MM.1S (cell line): Measurements from ENCODE around the gene PSME2.

Experiments used
- DNase-seq: peaks from one replicate; pipeline ENCODE4 v3.0.0-alpha.2; 2015
- H2AFZ ChIP-seq: fragments of 300-600 bp; sonication (generic); 2 replicates; pipeline ENCODE4 v1.6.0; 2016; ENCODE audit warnings: antibody characterized with exemption, low read length
- H3F3A ChIP-seq: fragments of 300-600 bp; sonication (generic); 2 replicates; pipeline ENCODE4 v1.6.1; 2016; ENCODE audit warnings: mild to moderate bottlenecking, antibody characterized with exemption, low read length, moderate library complexity, mixed read lengths; ENCODE audit not compliant: insufficient read depth
- H3K27ac ChIP-seq: fragments of 300-600 bp; sonication (generic); 2 replicates; pipeline ENCODE4 v1.5.1; 2016; ENCODE audit warnings: mild to moderate bottlenecking, low read length
- H3K27me3 ChIP-seq: fragments of 300-600 bp; sonication (generic); replicated peaks from 2 replicates; pipeline ENCODE4 v1.6.0; 2016; ENCODE audit warnings: low read length; ENCODE audit not compliant: insufficient read depth
- H3K36me3 ChIP-seq: fragments of 300-600 bp; sonication (generic); replicated peaks from 2 replicates; pipeline ENCODE4 v1.6.1; 2016; ENCODE audit warnings: mild to moderate bottlenecking, low read length, mixed read lengths; ENCODE audit not compliant: insufficient read depth
- H3K4me1 ChIP-seq: fragments of 300-600 bp; sonication (generic); 2 replicates; pipeline ENCODE4 v1.6.1; 2016; ENCODE audit warnings: low read length, mixed read lengths
- H3K4me2 ChIP-seq: fragments of 300-600 bp; sonication (generic); 2 replicates; pipeline ENCODE4 v1.6.0; 2016; ENCODE audit warnings: low read depth, low read length
- H3K4me3 ChIP-seq: fragments of 300-600 bp; sonication (generic); 2 replicates; pipeline ENCODE4 v1.5.1; 2016; ENCODE audit warnings: low read length, mixed read lengths
- H3K79me2 ChIP-seq: fragments of 300-600 bp; sonication (generic); 2 replicates; pipeline ENCODE4 v1.6.1; 2016; ENCODE audit warnings: mixed run types, low read length, mixed read lengths
- H3K9ac ChIP-seq: fragments of 300-600 bp; sonication (generic); 2 replicates; pipeline ENCODE4 v1.6.1; 2016; ENCODE audit warnings: low read length, mixed read lengths
- H3K9me2 ChIP-seq: fragments of 300-600 bp; sonication (generic); replicated peaks from 2 replicates; pipeline ENCODE4 v1.6.1; 2016; ENCODE audit warnings: mild to moderate bottlenecking, low read length, mixed read lengths; ENCODE audit not compliant: insufficient read depth
- H3K9me3 ChIP-seq: fragments of 300-600 bp; sonication (generic); replicated peaks from 2 replicates; pipeline ENCODE4 v1.6.1; 2016; ENCODE audit warnings: mild to moderate bottlenecking, low read length, mixed read lengths; ENCODE audit not compliant: insufficient read depth
- H4K20me1 ChIP-seq: fragments of 300-600 bp; sonication (generic); 2 replicates; pipeline ENCODE4 v1.6.1; 2016; ENCODE audit warnings: mild to moderate bottlenecking, low read length, moderate library complexity, mixed read lengths; ENCODE audit not compliant: insufficient read depth
- EZH2 ChIP-seq: fragments of 300-600 bp; sonication (generic); optimal IDR thresholded peaks from 2 replicates; pipeline ENCODE3; 2017; ENCODE audit warnings: low read depth, mild to moderate bottlenecking, antibody characterized with exemption, low read length, mixed read lengths
- EZH2phosphoT487 ChIP-seq: fragments of 300-600 bp; sonication (generic); IDR thresholded peaks from 2 replicates; pipeline ENCODE4 v1.6.1; 2018; ENCODE audit warnings: antibody characterized with exemption, low read length
- TF ChIP-seq, protein P1 (sequence below): fragments of 300-600 bp; sonication (generic); IDR thresholded peaks from 2 replicates; pipeline ENCODE4 v1.5.1; 2016; ENCODE audit warnings: antibody characterized with exemption, low read length, mixed read lengths

PSME2 gene

DNA sequence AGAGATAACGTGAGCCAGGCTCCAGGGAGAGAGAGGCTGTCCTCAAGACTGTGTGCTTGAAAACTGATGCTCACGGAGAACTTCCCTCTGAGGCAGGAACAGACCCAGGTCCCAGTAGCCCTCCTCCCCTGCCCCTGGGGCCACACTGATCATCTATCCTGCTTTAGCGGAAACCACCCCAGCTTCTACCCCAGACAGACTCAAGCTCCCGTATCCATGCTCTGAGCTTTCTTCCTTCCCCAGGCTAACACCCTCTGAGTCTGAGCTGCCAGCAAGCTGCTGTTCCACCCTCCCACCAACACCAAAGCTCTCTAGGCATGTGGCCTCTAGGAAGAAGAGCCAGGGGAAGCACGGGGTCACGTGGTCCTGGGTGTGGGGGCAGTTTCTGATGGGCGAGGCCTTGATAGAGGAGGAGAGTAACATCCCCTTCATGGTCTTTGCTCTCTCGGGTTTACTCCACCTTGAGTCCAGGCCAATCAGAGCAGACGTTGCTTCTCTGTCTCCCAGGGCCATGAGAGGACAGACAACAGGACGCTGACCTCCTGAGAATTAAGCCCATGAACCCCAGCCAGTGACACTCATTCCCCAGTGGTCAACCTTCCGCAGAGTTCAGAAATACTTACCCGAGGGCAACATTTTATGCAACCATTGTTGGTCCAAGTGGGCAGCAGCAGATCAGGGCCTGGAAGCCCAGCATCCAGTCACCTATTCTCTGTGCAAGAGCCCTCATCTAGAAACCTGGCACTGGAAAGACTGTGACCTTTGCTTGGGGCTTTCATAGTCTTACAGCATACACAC, 50.9 kb downstream of the PSME2 start:
- Histone ChIP-seq H2AFZ (no peak overlapping the region), H3K27ac (no peak overlapping the region), H3K36me3 (no peaks in the 10 kb centered on the region), H3K4me1 (no peaks in the 10 kb centered on the region), H3F3A (no peaks in the 10 kb centered on the region), H3K79me2 (peaks cover 5% of the 10 kb centered on the region; the same call in 1 of the 2 replicates), H3K9me2 (no peaks in the 10 kb centered on the region), H3K9ac (no peak overlapping the region; the same call in 1 of the 2 replicates), H3K27me3 (no peaks in the 10 kb centered on the region), H4K20me1 (no peaks in the 10 kb centered on the region), H3K4me3 (peak overlapping the region; percentile 62), H3K9me3 (no peaks in the 10 kb centered on the region), H3K4me2 (peak overlapping the region; percentile 76; the same call in 1 of the 2 replicates)
- no peak for DNase-seq
- no peak for TF ChIP-seq EZH2phosphoT487
- TF ChIP-seq, protein P1, sequence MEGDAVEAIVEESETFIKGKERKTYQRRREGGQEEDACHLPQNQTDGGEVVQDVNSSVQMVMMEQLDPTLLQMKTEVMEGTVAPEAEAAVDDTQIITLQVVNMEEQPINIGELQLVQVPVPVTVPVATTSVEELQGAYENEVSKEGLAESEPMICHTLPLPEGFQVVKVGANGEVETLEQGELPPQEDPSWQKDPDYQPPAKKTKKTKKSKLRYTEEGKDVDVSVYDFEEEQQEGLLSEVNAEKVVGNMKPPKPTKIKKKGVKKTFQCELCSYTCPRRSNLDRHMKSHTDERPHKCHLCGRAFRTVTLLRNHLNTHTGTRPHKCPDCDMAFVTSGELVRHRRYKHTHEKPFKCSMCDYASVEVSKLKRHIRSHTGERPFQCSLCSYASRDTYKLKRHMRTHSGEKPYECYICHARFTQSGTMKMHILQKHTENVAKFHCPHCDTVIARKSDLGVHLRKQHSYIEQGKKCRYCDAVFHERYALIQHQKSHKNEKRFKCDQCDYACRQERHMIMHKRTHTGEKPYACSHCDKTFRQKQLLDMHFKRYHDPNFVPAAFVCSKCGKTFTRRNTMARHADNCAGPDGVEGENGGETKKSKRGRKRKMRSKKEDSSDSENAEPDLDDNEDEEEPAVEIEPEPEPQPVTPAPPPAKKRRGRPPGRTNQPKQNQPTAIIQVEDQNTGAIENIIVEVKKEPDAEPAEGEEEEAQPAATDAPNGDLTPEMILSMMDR = no peak
- TF ChIP-seq EZH2 = no peak

DNA sequence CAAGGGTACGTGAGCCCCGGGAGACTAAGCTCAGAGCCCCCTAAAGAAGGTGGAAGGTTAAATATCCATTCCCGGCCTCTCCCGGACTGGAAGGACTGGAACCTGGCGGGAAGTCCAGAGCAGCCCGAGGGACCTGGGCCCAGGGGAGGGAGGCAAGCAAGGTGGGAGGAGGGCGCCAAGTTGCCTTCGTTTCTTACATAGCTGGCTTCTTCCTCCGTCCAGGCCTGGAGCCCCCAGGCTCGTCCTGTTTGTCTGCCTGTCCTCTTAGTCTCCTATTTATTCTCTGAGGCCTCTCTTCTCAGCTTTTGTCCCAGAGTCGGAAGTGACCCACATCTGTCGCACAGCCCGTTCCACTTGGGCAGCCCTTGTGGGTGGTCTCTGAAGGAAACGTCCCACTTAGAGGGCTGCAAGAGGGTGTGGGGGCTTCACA, 51.6 kb downstream of the PSME2 start:
- H3K27me3 ChIP-seq = no peaks in the 10 kb centered on the region
- no peak for DNase-seq
- H3K9me2 ChIP-seq = no peaks in the 10 kb centered on the region
- no peaks in the 10 kb centered on the region for H4K20me1 ChIP-seq
- peak overlapping the region; percentile 66 for H3K9ac ChIP-seq
- H3K4me2 ChIP-seq = peak overlapping the region; percentile 76; the same call in 1 of the 2 replicates
- peak overlapping the region; percentile 89 for H2AFZ ChIP-seq
- TF ChIP-seq EZH2 (no peak), EZH2phosphoT487 (no peak)
- TF ChIP-seq, protein P1 = no peak
- no peaks in the 10 kb centered on the region for H3K36me3 ChIP-seq
- peak overlapping the region; percentile 62 for H3K4me3 ChIP-seq
- no peaks in the 10 kb centered on the region for H3F3A ChIP-seq
- H3K9me3 ChIP-seq = no peaks in the 10 kb centered on the region
- H3K4me1 ChIP-seq = no peaks in the 10 kb centered on the region
- peaks cover 5% of the 10 kb centered on the region; the same call in 1 of the 2 replicates for H3K79me2 ChIP-seq
- H3K27ac ChIP-seq = peak overlapping the region; percentile 36; the same call in 1 of the 2 replicates

DNA sequence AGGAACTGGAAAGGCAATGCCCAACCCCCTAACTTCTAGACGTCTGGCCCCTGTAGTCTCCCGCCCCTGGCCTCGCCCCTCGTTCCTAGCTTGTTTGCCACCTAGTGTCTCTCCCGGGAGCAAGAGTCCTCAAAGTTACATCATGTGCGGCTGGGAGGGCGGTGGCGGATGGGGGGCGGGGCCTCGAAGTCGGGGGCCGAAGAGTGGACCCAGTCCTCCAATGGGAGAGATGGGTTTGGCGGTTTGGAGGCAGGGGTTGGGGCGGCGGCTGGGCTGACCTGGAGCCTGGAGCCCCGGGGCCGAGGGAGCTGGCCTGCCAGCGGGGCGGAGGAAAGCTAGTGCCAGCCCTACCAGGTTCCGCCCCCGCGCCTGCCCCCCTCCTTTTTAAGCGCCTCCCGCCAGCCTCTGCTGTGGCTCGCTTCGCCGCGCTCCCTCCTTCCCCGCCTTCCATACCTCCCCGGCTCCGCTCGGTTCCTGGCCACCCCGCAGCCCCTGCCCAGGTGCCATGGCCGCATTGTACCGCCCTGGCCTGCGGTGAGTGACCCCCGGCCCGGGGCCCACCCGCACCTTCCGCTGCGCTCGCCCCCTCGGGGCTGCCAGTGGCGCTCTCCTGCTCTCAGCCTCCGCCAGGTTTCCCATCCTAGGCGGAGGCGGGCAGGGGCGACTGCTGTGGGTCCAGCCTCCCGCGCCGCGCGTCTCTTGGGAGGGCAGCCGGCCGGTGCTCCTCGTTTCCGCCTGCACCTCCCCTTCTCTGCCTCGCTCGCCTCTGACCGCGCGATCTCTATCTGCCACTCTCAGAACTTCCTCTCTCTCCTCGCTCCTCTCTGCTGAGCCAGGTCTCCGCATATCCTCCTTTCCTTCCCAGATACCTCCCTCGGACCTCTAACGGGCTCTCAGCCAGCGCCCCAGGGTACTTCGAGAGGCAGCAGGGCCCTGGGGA, 52.2 kb downstream of the PSME2 start, which contains the start of gene PCK2:
Gene PCK2 (plus strand): TSS at position 411 of the 940 bp plus-strand sequence. CDS start 95 bp downstream, at position 506.
- Histone ChIP-seq H3K4me3 (peak within 1 kb of the TSS; percentile 62), H4K20me1 (no peaks in the 10 kb centered on the region), H2AFZ (peak within 1 kb of the TSS; percentile 89), H3K9me2 (no peaks in the 10 kb centered on the region), H3K36me3 (no peaks in the 10 kb centered on the region), H3K4me1 (no peaks in the 10 kb centered on the region), H3K27ac (peak within 1 kb of the TSS; percentile 36; the same call in 1 of the 2 replicates), H3K9me3 (no peaks in the 10 kb centered on the region), H3K27me3 (no peaks in the 10 kb centered on the region), H3K9ac (peak within 1 kb of the TSS; percentile 66), H3F3A (no peaks in the 10 kb centered on the region), H3K4me2 (peak within 1 kb of the TSS; percentile 76; the same call in 1 of the 2 replicates), H3K79me2 (peaks cover 5% of the 10 kb centered on the region; the same call in 1 of the 2 replicates)
- no peak for TF ChIP-seq EZH2phosphoT487
- TF ChIP-seq EZH2 = no peak
- TF ChIP-seq, protein P1 = no peak
- peak; percentile 49 for DNase-seq
